Omental fat pad (tissue), 4 donors: ENCODE data around the gene CCDC177. TPM values are rescaled to one million over a fixed set of nuclear protein-coding genes. Genes with fewer than 3 reads are reported as not detected.

ENCODE experiments used
- ATAC-seq: fragments of 150-250 bp; one replicate; pipeline ENCODE4 v1.9.1; 2016; ENCODE audit warnings: mild to moderate bottlenecking, moderate library complexity; ENCODE audit not compliant: low FRiP score
- DNase-seq: peaks from one replicate; pipeline ENCODE4 v3.0.0-alpha.2; 2019; ENCODE audit warnings: low spot score
- CTCF ChIP-seq, 3 donors: fragments of 450-650 bp; IDR thresholded peaks; one replicate each; pipeline ENCODE4 v1.5.1; 2016 to 2017; ENCODE audit warnings: antibody characterized with exemption in 3 of 3, mild to moderate bottlenecking in 3 of 3, moderate library complexity in 2 of 3
- total RNA-seq, 4 donors: library from RNA; depleted of rRNA; stranded (reverse); fragments of >200 nt; gene quantifications; one replicate each; pipeline ENCODE4 v1.1.0, GENCODE V29; 2016

Gene CCDC177
- total RNA-seq, result under 1 TPM in 1 of 4 donors, not detected in 3; 0.09 TPM

- TF ChIP-seq CTCF (IDR thresholded peaks at IDR 0.05), result no peak
- DNase-seq (peak; percentile 38), ATAC-seq (peak; percentile 42)
Measured at GRCh38 chr14:69574263-69574953, at the start of gene CCDC177. CCDC177 (minus strand) TSS chr14:69574871; CDS start chr14:69573622, 1,249 bp downstream.

DNA sequence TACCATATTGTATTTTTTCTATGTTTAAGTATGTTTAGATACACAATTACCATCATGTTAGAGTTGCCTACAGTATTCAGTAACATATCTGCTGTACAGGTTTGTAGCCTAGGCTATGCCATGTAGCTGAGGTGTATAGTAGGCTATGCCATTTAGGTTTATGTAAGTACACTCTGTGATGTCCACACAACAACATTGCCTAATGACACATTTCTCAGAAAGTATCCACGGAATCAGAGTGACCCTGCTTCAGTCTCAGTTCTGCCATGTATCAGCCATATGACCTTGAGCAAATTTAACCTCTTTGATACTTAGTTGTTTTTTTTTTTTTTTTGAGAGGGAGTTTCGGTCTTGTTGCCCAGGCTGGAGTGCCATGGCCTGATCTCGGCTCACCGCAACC is 49.5 kb upstream of the CCDC177 start:
- no peak for TF ChIP-seq CTCF (IDR thresholded peaks at IDR 0.05)
- DNase-seq (no peak), ATAC-seq (no peak)

GRCh38 chr14:69620981-69621380 is 46.3 kb upstream of the CCDC177 start:
- no peak for TF ChIP-seq CTCF (IDR thresholded peaks at IDR 0.05)
- DNase-seq (no peak), ATAC-seq (no peak)

- TF ChIP-seq CTCF (IDR thresholded peaks at IDR 0.05), result no peak
- DNase-seq (no peak), ATAC-seq (no peak)
Measured at GRCh38 chr14:69620211-69620611, 45.5 kb upstream of the CCDC177 start.

- no peak for TF ChIP-seq CTCF (IDR thresholded peaks at IDR 0.05)
- ATAC-seq (no peak), DNase-seq (no peak)
Measured at GRCh38 chr14:69619012-69619411, 44.3 kb upstream of the CCDC177 start.

DNA sequence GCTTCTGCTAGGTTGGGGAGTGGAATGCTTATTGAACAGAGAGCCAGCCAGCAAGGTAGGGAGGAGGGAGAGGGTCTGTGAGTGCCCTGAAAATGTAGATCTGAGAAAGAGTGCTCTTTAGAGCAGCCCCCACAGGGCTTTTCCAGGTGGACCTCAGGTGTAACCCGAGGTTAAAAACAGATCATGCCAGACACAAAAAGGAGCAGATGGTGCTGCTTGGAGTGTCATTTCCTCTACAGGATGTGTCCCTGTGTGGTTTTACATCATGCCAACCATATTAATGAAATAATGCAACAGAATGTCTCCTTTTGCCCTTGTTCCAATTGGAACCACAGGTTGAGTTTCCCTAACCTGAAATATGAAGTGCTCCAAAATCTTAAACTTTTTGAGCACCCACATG is 43.1 kb upstream of the CCDC177 start:
- ATAC-seq, result no peak
- DNase-seq, result no peak
- TF ChIP-seq CTCF (IDR thresholded peaks at IDR 0.05), result no peak

GRCh38 chr14:69616408-69616773 is 41.7 kb upstream of the CCDC177 start:
- TF ChIP-seq CTCF (IDR thresholded peaks at IDR 0.05), result no peak
- no peak for ATAC-seq
- no peak for DNase-seq
